ENCODE results near the gene CAPSL.

CAPSL gene

DNA sequence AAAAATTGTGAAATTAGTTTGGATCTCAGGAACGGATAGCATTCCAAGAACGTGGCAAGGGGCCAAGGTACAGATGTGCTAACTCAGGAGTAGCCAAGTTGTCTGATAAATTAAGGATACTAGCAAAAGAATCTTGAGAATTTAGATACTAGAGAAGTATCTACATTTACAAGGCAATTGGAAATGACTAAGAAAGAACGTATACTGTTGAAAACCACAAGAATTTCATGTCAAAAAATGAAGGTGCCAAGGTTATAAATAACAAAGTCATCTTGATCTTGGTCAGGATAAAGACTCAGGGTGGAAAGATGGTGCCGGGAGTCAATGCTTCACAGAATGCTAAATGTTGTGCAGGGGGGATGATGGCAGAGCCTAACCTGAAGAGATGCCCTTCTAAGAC, 19.2 kb downstream of the CAPSL start:
- no peak for TF ChIP-seq FOXM1 (IDR thresholded peaks at IDR 0.05; ENCODE audit: borderline replicate concordance, low read depth)
- no peak for TF ChIP-seq EP300 (IDR thresholded peaks at IDR 0.05; ENCODE audit: borderline replicate concordance)
- TF ChIP-seq TEAD4 (IDR thresholded peaks at IDR 0.05) = no peak
- TF ChIP-seq EGR1 (IDR thresholded peaks at IDR 0.05) = no peak
- no peak for TF ChIP-seq TCF12 (IDR thresholded peaks at IDR 0.05; ENCODE audit: low read depth)
- no peak for TF ChIP-seq TAF1 (IDR thresholded peaks at IDR 0.05; ENCODE audit: low read depth)
- TF ChIP-seq, protein P1, sequence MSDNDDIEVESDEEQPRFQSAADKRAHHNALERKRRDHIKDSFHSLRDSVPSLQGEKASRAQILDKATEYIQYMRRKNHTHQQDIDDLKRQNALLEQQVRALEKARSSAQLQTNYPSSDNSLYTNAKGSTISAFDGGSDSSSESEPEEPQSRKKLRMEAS (IDR thresholded peaks at IDR 0.05) = no peak
- no peak for TF ChIP-seq ZBTB7A (IDR thresholded peaks at IDR 0.05; ENCODE audit: low read depth)
- no peak for TF ChIP-seq CREB1 (IDR thresholded peaks at IDR 0.05; ENCODE audit: low read depth)
- TF ChIP-seq RAD21 (IDR thresholded peaks at IDR 0.05; ENCODE audit: low read depth) = no peak
- no peak for TF ChIP-seq YY1 (IDR thresholded peaks at IDR 0.05; ENCODE audit: low read depth)
- TF ChIP-seq, protein P2, sequence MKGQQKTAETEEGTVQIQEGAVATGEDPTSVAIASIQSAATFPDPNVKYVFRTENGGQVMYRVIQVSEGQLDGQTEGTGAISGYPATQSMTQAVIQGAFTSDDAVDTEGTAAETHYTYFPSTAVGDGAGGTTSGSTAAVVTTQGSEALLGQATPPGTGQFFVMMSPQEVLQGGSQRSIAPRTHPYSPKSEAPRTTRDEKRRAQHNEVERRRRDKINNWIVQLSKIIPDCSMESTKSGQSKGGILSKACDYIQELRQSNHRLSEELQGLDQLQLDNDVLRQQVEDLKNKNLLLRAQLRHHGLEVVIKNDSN (IDR thresholded peaks at IDR 0.05) = no peak
- no peak for TF ChIP-seq CEBPB (IDR thresholded peaks at IDR 0.05)
- no peak for TF ChIP-seq NFIC (IDR thresholded peaks at IDR 0.05)
- TF ChIP-seq, protein P3, sequence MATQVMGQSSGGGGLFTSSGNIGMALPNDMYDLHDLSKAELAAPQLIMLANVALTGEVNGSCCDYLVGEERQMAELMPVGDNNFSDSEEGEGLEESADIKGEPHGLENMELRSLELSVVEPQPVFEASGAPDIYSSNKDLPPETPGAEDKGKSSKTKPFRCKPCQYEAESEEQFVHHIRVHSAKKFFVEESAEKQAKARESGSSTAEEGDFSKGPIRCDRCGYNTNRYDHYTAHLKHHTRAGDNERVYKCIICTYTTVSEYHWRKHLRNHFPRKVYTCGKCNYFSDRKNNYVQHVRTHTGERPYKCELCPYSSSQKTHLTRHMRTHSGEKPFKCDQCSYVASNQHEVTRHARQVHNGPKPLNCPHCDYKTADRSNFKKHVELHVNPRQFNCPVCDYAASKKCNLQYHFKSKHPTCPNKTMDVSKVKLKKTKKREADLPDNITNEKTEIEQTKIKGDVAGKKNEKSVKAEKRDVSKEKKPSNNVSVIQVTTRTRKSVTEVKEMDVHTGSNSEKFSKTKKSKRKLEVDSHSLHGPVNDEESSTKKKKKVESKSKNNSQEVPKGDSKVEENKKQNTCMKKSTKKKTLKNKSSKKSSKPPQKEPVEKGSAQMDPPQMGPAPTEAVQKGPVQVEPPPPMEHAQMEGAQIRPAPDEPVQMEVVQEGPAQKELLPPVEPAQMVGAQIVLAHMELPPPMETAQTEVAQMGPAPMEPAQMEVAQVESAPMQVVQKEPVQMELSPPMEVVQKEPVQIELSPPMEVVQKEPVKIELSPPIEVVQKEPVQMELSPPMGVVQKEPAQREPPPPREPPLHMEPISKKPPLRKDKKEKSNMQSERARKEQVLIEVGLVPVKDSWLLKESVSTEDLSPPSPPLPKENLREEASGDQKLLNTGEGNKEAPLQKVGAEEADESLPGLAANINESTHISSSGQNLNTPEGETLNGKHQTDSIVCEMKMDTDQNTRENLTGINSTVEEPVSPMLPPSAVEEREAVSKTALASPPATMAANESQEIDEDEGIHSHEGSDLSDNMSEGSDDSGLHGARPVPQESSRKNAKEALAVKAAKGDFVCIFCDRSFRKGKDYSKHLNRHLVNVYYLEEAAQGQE (IDR thresholded peaks at IDR 0.05; ENCODE audit: low read depth) = no peak

DNA sequence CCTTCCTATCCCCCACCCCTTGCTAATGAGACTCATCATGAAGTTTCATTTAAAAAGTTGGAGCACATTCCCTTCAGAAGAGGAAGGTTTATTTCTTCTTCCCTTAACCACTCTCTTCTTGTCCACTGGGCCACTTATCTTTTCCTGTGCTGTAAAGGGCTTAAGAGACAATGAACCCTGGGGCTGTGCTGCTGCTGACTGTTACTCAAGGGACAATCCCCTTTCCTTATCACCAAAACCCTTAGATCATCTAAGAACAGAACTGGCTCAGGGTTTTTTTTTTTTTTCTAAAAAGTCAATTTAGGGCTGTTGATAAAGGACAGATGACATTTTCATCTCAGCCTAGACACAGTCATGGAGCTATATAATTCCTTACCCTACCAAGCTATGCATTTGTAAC, 29.6 kb downstream of the CAPSL start:
- TF ChIP-seq TEAD4 (IDR thresholded peaks at IDR 0.05) (no peak), EGR1 (IDR thresholded peaks at IDR 0.05) (no peak), ZBTB7A (IDR thresholded peaks at IDR 0.05; ENCODE audit: low read depth) (no peak), CREB1 (IDR thresholded peaks at IDR 0.05; ENCODE audit: low read depth) (no peak), NFIC (IDR thresholded peaks at IDR 0.05) (no peak), EP300 (IDR thresholded peaks at IDR 0.05; ENCODE audit: borderline replicate concordance) (no peak), TAF1 (IDR thresholded peaks at IDR 0.05; ENCODE audit: low read depth) (no peak), FOXM1 (IDR thresholded peaks at IDR 0.05; ENCODE audit: borderline replicate concordance, low read depth) (no peak), YY1 (IDR thresholded peaks at IDR 0.05; ENCODE audit: low read depth) (no peak), TCF12 (IDR thresholded peaks at IDR 0.05; ENCODE audit: low read depth) (no peak), RAD21 (IDR thresholded peaks at IDR 0.05; ENCODE audit: low read depth) (no peak), CEBPB (IDR thresholded peaks at IDR 0.05) (no peak)
- TF ChIP-seq, protein P2 (IDR thresholded peaks at IDR 0.05) = no peak
- TF ChIP-seq, protein P1 (IDR thresholded peaks at IDR 0.05) = no peak
- TF ChIP-seq, protein P3 (IDR thresholded peaks at IDR 0.05; ENCODE audit: low read depth) = no peak

DNA sequence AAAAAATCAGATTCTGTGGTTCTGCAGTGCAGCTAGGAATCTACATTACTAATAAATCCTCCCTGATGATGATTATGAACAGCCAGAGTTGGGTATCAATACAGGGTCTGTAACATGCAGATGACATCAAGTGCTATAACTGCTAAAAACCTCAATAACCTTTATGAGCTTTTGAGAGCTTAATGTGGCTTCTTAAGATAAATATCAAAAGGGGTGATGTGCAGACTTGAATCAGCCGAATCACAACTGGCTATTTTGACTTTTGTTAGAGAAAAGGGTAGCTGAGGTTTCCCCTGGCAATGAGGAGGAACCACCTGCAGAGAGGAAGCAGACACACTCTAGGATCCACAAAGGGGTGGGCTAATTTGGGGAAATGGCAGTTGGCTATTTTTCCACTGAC, 30.2 kb downstream of the CAPSL start:
- TF ChIP-seq CEBPB (IDR thresholded peaks at IDR 0.05) (no peak), NFIC (IDR thresholded peaks at IDR 0.05) (no peak), ZBTB7A (IDR thresholded peaks at IDR 0.05; ENCODE audit: low read depth) (no peak), TEAD4 (IDR thresholded peaks at IDR 0.05) (no peak)

DNA sequence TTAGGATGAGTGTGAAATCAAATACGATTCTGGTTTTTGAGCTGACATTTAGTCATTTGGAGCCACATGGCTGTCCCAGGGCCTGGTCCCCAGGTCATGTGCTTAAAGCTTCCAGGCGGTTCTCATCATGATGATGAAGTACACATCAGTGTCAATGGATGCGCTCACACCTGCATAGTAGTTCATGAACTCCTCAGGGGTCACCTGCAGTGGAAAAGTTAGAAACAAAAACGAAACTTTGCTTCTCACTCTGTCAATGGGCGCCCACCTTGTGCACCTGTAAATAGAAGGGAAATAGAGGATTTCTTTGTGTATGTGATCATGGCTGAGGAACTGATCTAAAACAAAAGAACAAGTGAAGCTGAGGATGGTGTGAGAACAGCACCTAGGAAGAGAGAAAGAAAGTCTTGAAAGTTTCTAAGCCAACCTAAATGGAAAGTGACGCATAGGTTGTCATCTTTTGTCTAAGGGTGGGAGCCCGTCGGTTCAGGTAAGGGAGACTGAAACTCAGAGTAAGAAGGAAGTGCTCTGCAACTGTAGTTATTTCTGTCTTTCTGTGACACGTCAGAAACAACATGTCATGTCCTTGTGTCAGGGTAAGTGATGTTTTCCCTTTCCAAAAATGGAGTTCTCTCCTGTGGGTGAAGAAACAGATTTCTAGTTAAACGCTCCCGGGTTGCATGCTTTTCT, 33.8 kb downstream of the CAPSL start:
- TF ChIP-seq, protein P1 (IDR thresholded peaks at IDR 0.05) = no peak
- TF ChIP-seq TAF1 (IDR thresholded peaks at IDR 0.05; ENCODE audit: low read depth) (no peak), YY1 (IDR thresholded peaks at IDR 0.05; ENCODE audit: low read depth) (no peak), TEAD4 (IDR thresholded peaks at IDR 0.05) (no peak), EP300 (IDR thresholded peaks at IDR 0.05; ENCODE audit: borderline replicate concordance) (no peak), TCF12 (IDR thresholded peaks at IDR 0.05; ENCODE audit: low read depth) (no peak), NFIC (IDR thresholded peaks at IDR 0.05) (no peak), EGR1 (IDR thresholded peaks at IDR 0.05) (no peak)

DNA sequence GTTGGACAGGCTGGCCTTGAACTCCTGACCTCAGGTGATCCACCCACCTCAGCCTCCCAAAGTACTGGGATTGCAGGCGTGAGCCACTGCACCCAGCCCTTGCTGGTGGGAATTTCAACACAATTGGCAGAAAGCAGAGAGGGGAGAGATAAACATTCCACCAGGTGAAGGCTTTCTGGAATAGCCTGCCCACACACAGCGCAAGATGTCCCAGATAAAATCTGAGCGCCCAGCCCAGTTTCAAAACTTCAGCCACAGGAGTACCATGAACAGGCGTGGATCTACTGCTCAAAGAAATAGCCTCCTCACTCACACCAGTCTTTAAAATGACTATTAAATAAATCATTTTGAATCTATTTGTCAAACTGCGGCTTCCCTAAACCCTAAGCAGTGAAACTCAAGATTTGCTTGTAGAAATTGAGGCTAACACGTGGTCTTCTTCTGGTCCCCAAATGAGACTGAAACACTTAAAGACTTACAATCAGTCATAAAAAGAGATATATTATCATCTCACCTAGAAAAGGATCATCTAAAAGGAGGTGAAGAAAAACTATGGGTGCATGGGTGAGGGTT, 34.7 kb downstream of the CAPSL start:
- TF ChIP-seq CREB1 (IDR thresholded peaks at IDR 0.05; ENCODE audit: low read depth) (no peak), YY1 (IDR thresholded peaks at IDR 0.05; ENCODE audit: low read depth) (no peak), NFIC (IDR thresholded peaks at IDR 0.05) (no peak), TCF12 (IDR thresholded peaks at IDR 0.05; ENCODE audit: low read depth) (no peak), CEBPB (IDR thresholded peaks at IDR 0.05) (no peak), TEAD4 (IDR thresholded peaks at IDR 0.05) (no peak), RAD21 (IDR thresholded peaks at IDR 0.05; ENCODE audit: low read depth) (no peak), TAF1 (IDR thresholded peaks at IDR 0.05; ENCODE audit: low read depth) (no peak), EP300 (IDR thresholded peaks at IDR 0.05; ENCODE audit: borderline replicate concordance) (no peak), EGR1 (IDR thresholded peaks at IDR 0.05) (no peak), FOXM1 (IDR thresholded peaks at IDR 0.05; ENCODE audit: borderline replicate concordance, low read depth) (no peak), ZBTB7A (IDR thresholded peaks at IDR 0.05; ENCODE audit: low read depth) (no peak)
- TF ChIP-seq, protein P2 (IDR thresholded peaks at IDR 0.05) = no peak
- TF ChIP-seq, protein P1 (IDR thresholded peaks at IDR 0.05) = no peak
- TF ChIP-seq, protein P3 (IDR thresholded peaks at IDR 0.05; ENCODE audit: low read depth) = no peak
